Measurements from ENCODE around the gene AMIGO2.
A peak's percentile ranks its signal among the peaks of the same experiment; 100 is the strongest.

Gene AMIGO2

GRCh38 chr12:47035484-47035883 is 44.3 kb downstream of the AMIGO2 start:
- WGBS (ENCODE audit: insufficient coverage): 93% methylated on average over 3 of the region's 3 CpGs
- H3K36me3 ChIP-seq (ENCODE audit: control insufficient read depth in 4 of 4, insufficient read depth in 4 of 4, low read length in 3 of 4): no peaks in the 10 kb centered on the region
- no peaks in the 10 kb centered on the region for H3K27me3 ChIP-seq (replicated peaks in 2 of 5; ENCODE audit: control insufficient read depth in 4 of 5, insufficient read depth in 5 of 5, low read length in 4 of 5)
- H3K9me3 ChIP-seq (ENCODE audit: control extremely low read depth in 1 of 5, control insufficient read depth in 4 of 5, insufficient read depth in 2 of 5, low read depth in 1 of 5, low read length in 4 of 5): no peaks in the 10 kb centered on the region
- POLR2A ChIA-PET: no interaction called here
- H3K4me1 ChIP-seq (ENCODE audit: control extremely low read depth in 1 of 4, control insufficient read depth in 4 of 4, insufficient read depth in 4 of 4, low read length in 3 of 4): peaks cover 0 to 10% (median 7%) of the 10 kb centered on the region in 4 experiments
- H3K4me3 ChIP-seq (ENCODE audit: control insufficient read depth in 1 of 7, extremely low read depth in 1 of 7, insufficient read depth in 4 of 7, low read depth in 2 of 7, low read length in 6 of 7): no peak overlapping the region
- no peak overlapping the region for H3K27ac ChIP-seq (ENCODE audit: insufficient read depth in 1 of 2, low read depth in 1 of 2, low read length in 2 of 2, poor library complexity in 1 of 2, severe bottlenecking in 2 of 2)
- no peak for DNase-seq
- CTCF ChIA-PET: interaction anchor here (1.6 kb wide), 1 partner anchor 15 kb away, joined by 4 read pairs; no protein-coding TSS in a partner anchor

GRCh38 chr12:47034661-47035060 is 45.1 kb downstream of the AMIGO2 start:
- CTCF ChIA-PET: interaction anchor here (0.7 to 4.2 kb wide), 8 partner anchors 10 to 652 kb away, joined by 3 to 44 read pairs (median 12); no protein-coding TSS in a partner anchor
- H3K9me3 ChIP-seq (ENCODE audit: control extremely low read depth in 1 of 5, control insufficient read depth in 4 of 5, insufficient read depth in 2 of 5, low read depth in 1 of 5, low read length in 4 of 5): no peaks in the 10 kb centered on the region

GRCh38 chr12:47033789-47034555 is 45.8 kb downstream of the AMIGO2 start:
- ChIA-PET POLR2A (no interaction called here), CTCF (interaction anchor here (0.9 to 4.2 kb wide), 10 partner anchors 13 to 652 kb away, joined by 3 to 44 read pairs (median 7); no protein-coding TSS in a partner anchor)
- WGBS (ENCODE audit: insufficient coverage): 56% methylated on average over 1 of the region's 5 CpGs
- peak in 2 of 3 donors; percentile 8 to 17 for DNase-seq
- Histone ChIP-seq H3K4me1 (ENCODE audit: control extremely low read depth in 1 of 4, control insufficient read depth in 4 of 4, insufficient read depth in 4 of 4, low read length in 3 of 4) (peaks cover 0 to 10% (median 7%) of the 10 kb centered on the region in 4 experiments), H3K27ac (ENCODE audit: insufficient read depth in 1 of 2, low read depth in 1 of 2, low read length in 2 of 2, poor library complexity in 1 of 2, severe bottlenecking in 2 of 2) (no peak overlapping the region), H3K27me3 (replicated peaks in 2 of 5; ENCODE audit: control insufficient read depth in 4 of 5, insufficient read depth in 5 of 5, low read length in 4 of 5) (no peaks in the 10 kb centered on the region), H3K36me3 (ENCODE audit: control insufficient read depth in 4 of 4, insufficient read depth in 4 of 4, low read length in 3 of 4) (no peaks in the 10 kb centered on the region), H3K4me3 (ENCODE audit: control insufficient read depth in 1 of 7, extremely low read depth in 1 of 7, insufficient read depth in 4 of 7, low read depth in 2 of 7, low read length in 6 of 7) (no peak overlapping the region), H3K9me3 (ENCODE audit: control extremely low read depth in 1 of 5, control insufficient read depth in 4 of 5, insufficient read depth in 2 of 5, low read depth in 1 of 5, low read length in 4 of 5) (no peaks in the 10 kb centered on the region)

More at GRCh38 chr12:47034661-47035060, 45.1 kb downstream of the AMIGO2 start:
- peaks cover 0 to 10% (median 7%) of the 10 kb centered on the region in 4 experiments for H3K4me1 ChIP-seq (ENCODE audit: control extremely low read depth in 1 of 4, control insufficient read depth in 4 of 4, insufficient read depth in 4 of 4, low read length in 3 of 4)
- H3K4me3 ChIP-seq (ENCODE audit: control insufficient read depth in 1 of 7, extremely low read depth in 1 of 7, insufficient read depth in 4 of 7, low read depth in 2 of 7, low read length in 6 of 7): no peak overlapping the region
- POLR2A ChIA-PET: no interaction called here
- WGBS (ENCODE audit: insufficient coverage): 100% methylated on average over 2 of the region's 2 CpGs
- no peaks in the 10 kb centered on the region for H3K27me3 ChIP-seq (replicated peaks in 2 of 5; ENCODE audit: control insufficient read depth in 4 of 5, insufficient read depth in 5 of 5, low read length in 4 of 5)
- H3K27ac ChIP-seq (ENCODE audit: insufficient read depth in 1 of 2, low read depth in 1 of 2, low read length in 2 of 2, poor library complexity in 1 of 2, severe bottlenecking in 2 of 2): no peak overlapping the region
- no peak for DNase-seq
- no peaks in the 10 kb centered on the region for H3K36me3 ChIP-seq (ENCODE audit: control insufficient read depth in 4 of 4, insufficient read depth in 4 of 4, low read length in 3 of 4)

DNA sequence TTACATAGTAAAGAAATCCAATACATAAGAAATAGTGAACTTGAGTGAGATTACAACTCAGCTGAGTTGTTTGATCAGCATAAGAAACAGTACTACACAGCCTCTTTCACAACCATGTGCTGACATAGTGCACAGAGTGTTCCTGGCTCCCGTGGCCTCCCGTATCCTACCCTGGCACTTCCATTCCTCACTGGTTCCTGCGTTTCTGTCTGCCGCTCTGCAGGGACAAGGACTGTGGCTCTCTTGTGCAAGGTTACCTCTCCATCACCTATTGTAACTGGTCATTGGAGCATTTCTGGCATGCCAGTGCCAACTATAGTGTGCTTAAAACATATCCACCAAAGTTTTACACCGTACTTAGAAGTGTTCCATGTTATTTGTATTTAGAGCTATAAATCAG is 46.7 kb downstream of the AMIGO2 start:
- Histone ChIP-seq H3K4me1 (ENCODE audit: control extremely low read depth in 1 of 4, control insufficient read depth in 4 of 4, insufficient read depth in 4 of 4, low read length in 3 of 4) (peaks cover 0 to 7% (median 3%) of the 10 kb centered on the region in 4 experiments), H3K4me3 (ENCODE audit: control insufficient read depth in 1 of 7, extremely low read depth in 1 of 7, insufficient read depth in 4 of 7, low read depth in 2 of 7, low read length in 6 of 7) (no peak overlapping the region), H3K27ac (ENCODE audit: insufficient read depth in 1 of 2, low read depth in 1 of 2, low read length in 2 of 2, poor library complexity in 1 of 2, severe bottlenecking in 2 of 2) (no peak overlapping the region), H3K9me3 (ENCODE audit: control extremely low read depth in 1 of 5, control insufficient read depth in 4 of 5, insufficient read depth in 2 of 5, low read depth in 1 of 5, low read length in 4 of 5) (no peaks in the 10 kb centered on the region), H3K36me3 (ENCODE audit: control insufficient read depth in 4 of 4, insufficient read depth in 4 of 4, low read length in 3 of 4) (no peaks in the 10 kb centered on the region), H3K27me3 (replicated peaks in 2 of 5; ENCODE audit: control insufficient read depth in 4 of 5, insufficient read depth in 5 of 5, low read length in 4 of 5) (no peaks in the 10 kb centered on the region)
- ChIA-PET POLR2A (no interaction called here), CTCF (interaction anchor here (0.9 to 4.2 kb wide), 26 partner anchors 9 to 653 kb away, joined by 3 to 44 read pairs (median 4); partner anchors contain the start of genes AMIGO2 and PCED1B)
- WGBS (ENCODE audit: insufficient coverage): 82% methylated on average over 4 of the region's 5 CpGs
- DNase-seq: no peak

GRCh38 chr12:47032644-47033043 is 47.1 kb downstream of the AMIGO2 start:
- Histone ChIP-seq H3K27ac (ENCODE audit: insufficient read depth in 1 of 2, low read depth in 1 of 2, low read length in 2 of 2, poor library complexity in 1 of 2, severe bottlenecking in 2 of 2) (no peak overlapping the region), H3K4me3 (ENCODE audit: control insufficient read depth in 1 of 7, extremely low read depth in 1 of 7, insufficient read depth in 4 of 7, low read depth in 2 of 7, low read length in 6 of 7) (no peak overlapping the region), H3K36me3 (ENCODE audit: control insufficient read depth in 4 of 4, insufficient read depth in 4 of 4, low read length in 3 of 4) (no peaks in the 10 kb centered on the region), H3K27me3 (replicated peaks in 2 of 5; ENCODE audit: control insufficient read depth in 4 of 5, insufficient read depth in 5 of 5, low read length in 4 of 5) (no peaks in the 10 kb centered on the region), H3K9me3 (ENCODE audit: control extremely low read depth in 1 of 5, control insufficient read depth in 4 of 5, insufficient read depth in 2 of 5, low read depth in 1 of 5, low read length in 4 of 5) (no peaks in the 10 kb centered on the region), H3K4me1 (ENCODE audit: control extremely low read depth in 1 of 4, control insufficient read depth in 4 of 4, insufficient read depth in 4 of 4, low read length in 3 of 4) (peaks cover 0 to 4% (median 1%) of the 10 kb centered on the region in 4 experiments)
- POLR2A ChIA-PET: no interaction called here
- CTCF ChIA-PET: interaction anchor here (0.9 to 4.2 kb wide), 26 partner anchors 10 to 654 kb away, joined by 3 to 44 read pairs (median 4); partner anchors contain the start of genes AMIGO2 and PCED1B
- peak; percentile 61 to 83 (median 78) for DNase-seq
- no CpG with 5 or more reads among the region's 1 CpG for WGBS (ENCODE audit: insufficient coverage)

DNA sequence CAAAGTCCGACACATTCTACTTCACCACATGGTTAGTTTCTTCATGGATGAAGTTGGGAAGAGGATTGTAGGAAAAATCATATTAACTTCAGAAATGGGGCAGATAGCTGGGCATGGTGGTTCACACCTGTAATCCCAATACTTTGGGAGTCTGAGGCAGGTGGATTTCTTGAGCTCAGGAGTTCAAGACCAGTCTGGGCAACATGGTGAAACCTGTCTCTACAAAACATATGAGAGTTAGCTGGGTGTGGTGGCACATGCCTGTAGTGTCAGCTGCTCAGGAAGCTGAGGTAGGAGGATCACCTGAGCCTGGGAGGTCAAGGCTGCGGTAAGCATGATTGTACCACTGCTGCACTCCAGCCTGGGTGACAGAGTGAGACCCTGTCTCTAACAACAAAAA is 49.9 kb downstream of the AMIGO2 start:
- Histone ChIP-seq H3K4me3 (ENCODE audit: control insufficient read depth in 1 of 7, extremely low read depth in 1 of 7, insufficient read depth in 4 of 7, low read depth in 2 of 7, low read length in 6 of 7) (no peak overlapping the region), H3K36me3 (ENCODE audit: control insufficient read depth in 4 of 4, insufficient read depth in 4 of 4, low read length in 3 of 4) (no peaks in the 10 kb centered on the region), H3K9me3 (ENCODE audit: control extremely low read depth in 1 of 5, control insufficient read depth in 4 of 5, insufficient read depth in 2 of 5, low read depth in 1 of 5, low read length in 4 of 5) (no peaks in the 10 kb centered on the region), H3K4me1 (ENCODE audit: control extremely low read depth in 1 of 4, control insufficient read depth in 4 of 4, insufficient read depth in 4 of 4, low read length in 3 of 4) (peaks cover 0 to 4% (median 1%) of the 10 kb centered on the region in 4 experiments), H3K27me3 (replicated peaks in 2 of 5; ENCODE audit: control insufficient read depth in 4 of 5, insufficient read depth in 5 of 5, low read length in 4 of 5) (no peaks in the 10 kb centered on the region), H3K27ac (ENCODE audit: insufficient read depth in 1 of 2, low read depth in 1 of 2, low read length in 2 of 2, poor library complexity in 1 of 2, severe bottlenecking in 2 of 2) (no peak overlapping the region)
- 100% methylated on average over 1 of the region's 2 CpGs for WGBS (ENCODE audit: insufficient coverage)
- ChIA-PET CTCF (no interaction called here), POLR2A (no interaction called here)
- no peak for DNase-seq

GRCh38 chr12:47028981-47029708 is 50.6 kb downstream of the AMIGO2 start:
- no peak overlapping the region for H3K27ac ChIP-seq (ENCODE audit: insufficient read depth in 1 of 2, low read depth in 1 of 2, low read length in 2 of 2, poor library complexity in 1 of 2, severe bottlenecking in 2 of 2)
- H3K36me3 ChIP-seq (ENCODE audit: control insufficient read depth in 4 of 4, insufficient read depth in 4 of 4, low read length in 3 of 4): no peaks in the 10 kb centered on the region
- no peaks in the 10 kb centered on the region for H3K27me3 ChIP-seq (replicated peaks in 2 of 5; ENCODE audit: control insufficient read depth in 4 of 5, insufficient read depth in 5 of 5, low read length in 4 of 5)
- no peaks in the 10 kb centered on the region for H3K9me3 ChIP-seq (ENCODE audit: control extremely low read depth in 1 of 5, control insufficient read depth in 4 of 5, insufficient read depth in 2 of 5, low read depth in 1 of 5, low read length in 4 of 5)
- POLR2A ChIA-PET: no interaction called here
- WGBS (ENCODE audit: insufficient coverage): 100% methylated on average over 2 of the region's 4 CpGs
- peaks cover 0 to 3% (median 0%) of the 10 kb centered on the region in 4 experiments for H3K4me1 ChIP-seq (ENCODE audit: control extremely low read depth in 1 of 4, control insufficient read depth in 4 of 4, insufficient read depth in 4 of 4, low read length in 3 of 4)
- DNase-seq: no peak
- CTCF ChIA-PET: no interaction called here
- H3K4me3 ChIP-seq (ENCODE audit: control insufficient read depth in 1 of 7, extremely low read depth in 1 of 7, insufficient read depth in 4 of 7, low read depth in 2 of 7, low read length in 6 of 7): no peak overlapping the region

All from common myeloid progenitor, CD34-positive (primary cell).